ENCODE measurements around the gene ELAPOR2.
"Not testable (repeated sequence)": the region's sequence is repeated elsewhere in the genome, so short reads cannot be mapped to it uniquely, and the experiment has no call there.

DNA sequence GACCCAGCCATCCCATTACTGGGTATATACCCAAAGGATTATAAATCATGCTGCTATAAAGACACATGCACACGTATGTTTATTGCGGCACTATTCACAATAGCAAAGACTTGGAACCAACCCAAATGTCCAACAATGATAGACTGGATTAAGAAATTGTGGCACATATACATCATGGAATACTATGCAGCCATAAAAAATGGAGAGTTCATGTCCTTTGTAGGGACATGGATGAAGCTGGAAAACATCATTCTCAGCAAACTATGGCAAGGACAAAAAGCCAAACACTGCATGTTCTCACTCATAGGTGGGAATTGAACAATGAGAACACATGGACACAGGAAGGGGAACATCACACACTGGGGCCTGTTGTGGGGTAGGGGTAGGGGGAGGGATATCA is 37.9 kb upstream of the ELAPOR2 start:
- TF ChIP-seq, protein P1, sequence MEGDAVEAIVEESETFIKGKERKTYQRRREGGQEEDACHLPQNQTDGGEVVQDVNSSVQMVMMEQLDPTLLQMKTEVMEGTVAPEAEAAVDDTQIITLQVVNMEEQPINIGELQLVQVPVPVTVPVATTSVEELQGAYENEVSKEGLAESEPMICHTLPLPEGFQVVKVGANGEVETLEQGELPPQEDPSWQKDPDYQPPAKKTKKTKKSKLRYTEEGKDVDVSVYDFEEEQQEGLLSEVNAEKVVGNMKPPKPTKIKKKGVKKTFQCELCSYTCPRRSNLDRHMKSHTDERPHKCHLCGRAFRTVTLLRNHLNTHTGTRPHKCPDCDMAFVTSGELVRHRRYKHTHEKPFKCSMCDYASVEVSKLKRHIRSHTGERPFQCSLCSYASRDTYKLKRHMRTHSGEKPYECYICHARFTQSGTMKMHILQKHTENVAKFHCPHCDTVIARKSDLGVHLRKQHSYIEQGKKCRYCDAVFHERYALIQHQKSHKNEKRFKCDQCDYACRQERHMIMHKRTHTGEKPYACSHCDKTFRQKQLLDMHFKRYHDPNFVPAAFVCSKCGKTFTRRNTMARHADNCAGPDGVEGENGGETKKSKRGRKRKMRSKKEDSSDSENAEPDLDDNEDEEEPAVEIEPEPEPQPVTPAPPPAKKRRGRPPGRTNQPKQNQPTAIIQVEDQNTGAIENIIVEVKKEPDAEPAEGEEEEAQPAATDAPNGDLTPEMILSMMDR (IDR thresholded peaks at IDR 0.05): not testable (repeated sequence)
- TF ChIP-seq EZH2 (IDR thresholded peaks at IDR 0.05; ENCODE audit: borderline replicate concordance, insufficient read depth, low read depth, low read length, poor library complexity, severe bottlenecking): not testable (repeated sequence)
